Fibroblast of mammary gland (primary cell): ENCODE results near the gene NEU2.

Experiments
- DNase-seq: peaks from one replicate; pipeline ENCODE4 v3.0.0-alpha.2; 2010; ENCODE audit warnings: low read depth
- H3K4me3 ChIP-seq: 2 replicates; pipeline ENCODE4 v1.5.1; 2011; ENCODE audit warnings: low read depth, mild to moderate bottlenecking, low read length, moderate library complexity; ENCODE audit not compliant: control insufficient read depth
- CTCF ChIP-seq: conservative IDR thresholded peaks from 2 replicates; pipeline ENCODE4 v1.5.1; 2011; ENCODE audit warnings: low read depth, low read length, inconsistent platforms; ENCODE audit not compliant: control insufficient read depth, insufficient read depth

NEU2 gene

GRCh38 chr2:232994446-232994845 lies 38.0 kb upstream of the NEU2 start:
- TF ChIP-seq CTCF: no peak
- H3K4me3 ChIP-seq: no peak overlapping the region
- DNase-seq: no peak

GRCh38 chr2:232997749-232998665 lies 34.5 kb upstream of the NEU2 start:
- DNase-seq: no peak
- H3K4me3 ChIP-seq: no peak overlapping the region
- no peak for TF ChIP-seq CTCF

GRCh38 chr2:232998666-232998985 lies 33.8 kb upstream of the NEU2 start:
- DNase-seq: no peak
- no peak overlapping the region for H3K4me3 ChIP-seq
- no peak for TF ChIP-seq CTCF

- TF ChIP-seq CTCF: no peak
- DNase-seq: no peak
- H3K4me3 ChIP-seq: no peak overlapping the region
Measured at GRCh38 chr2:232999354-232999753, 33.1 kb upstream of the NEU2 start.

- H3K4me3 ChIP-seq: no peak overlapping the region
- no peak for TF ChIP-seq CTCF
- no peak for DNase-seq
Measured at GRCh38 chr2:233000886-233001750, 31.4 kb upstream of the NEU2 start.

GRCh38 chr2:233002829-233003657 lies 29.4 kb upstream of the NEU2 start:
- TF ChIP-seq CTCF: no peak
- no peak overlapping the region for H3K4me3 ChIP-seq
- no peak for DNase-seq
